HG03103 (cell line): ENCODE data around the gene CACNA1D.
A peak's percentile ranks its signal among the peaks of the same experiment; 100 is the strongest.

Experiments used
- ATAC-seq: cut with Tn5 transposase; IDR thresholded peaks from one replicate; pipeline ENCODE4 v1.9.1; 2021; ENCODE audit warnings: low read depth; ENCODE audit not compliant: unreplicated experiment

The CACNA1D gene

GRCh38 chr3:53705024-53705745 is 210.8 kb downstream of the CACNA1D start:
- ATAC-seq = no peak

GRCh38 chr3:53705774-53706173 is 211.4 kb downstream of the CACNA1D start:
- ATAC-seq = no peak

GRCh38 chr3:53707222-53707621 is 212.8 kb downstream of the CACNA1D start:
- no peak for ATAC-seq

GRCh38 chr3:53708001-53708621 is 213.7 kb downstream of the CACNA1D start:
- ATAC-seq = no peak

- no peak for ATAC-seq
Observed at GRCh38 chr3:53709256-53709655, 214.8 kb downstream of the CACNA1D start.

- ATAC-seq = peak; percentile 78
Observed at GRCh38 chr3:53709860-53710674, 215.7 kb downstream of the CACNA1D start.

GRCh38 chr3:53711387-53711786 is 217.0 kb downstream of the CACNA1D start:
- no peak for ATAC-seq

GRCh38 chr3:53712817-53713388 is 218.5 kb downstream of the CACNA1D start:
- ATAC-seq = no peak

GRCh38 chr3:53713626-53714025 is 219.2 kb downstream of the CACNA1D start:
- no peak for ATAC-seq

GRCh38 chr3:53715815-53716483 is 221.5 kb downstream of the CACNA1D start:
- no peak for ATAC-seq

- no peak for ATAC-seq
Observed at GRCh38 chr3:53716998-53717397, 222.6 kb downstream of the CACNA1D start.

GRCh38 chr3:53718462-53718861 is 224.1 kb downstream of the CACNA1D start:
- ATAC-seq = no peak

- ATAC-seq = no peak
Observed at GRCh38 chr3:53719796-53720195, 225.4 kb downstream of the CACNA1D start.

GRCh38 chr3:53721187-53722119 is 227.0 kb downstream of the CACNA1D start:
- ATAC-seq = no peak

GRCh38 chr3:53724566-53724965 is 230.2 kb downstream of the CACNA1D start:
- ATAC-seq = no peak

- no peak for ATAC-seq
Observed at GRCh38 chr3:53725387-53725995, 231.1 kb downstream of the CACNA1D start.

GRCh38 chr3:53726643-53727042 is 232.2 kb downstream of the CACNA1D start:
- ATAC-seq = no peak

- no peak for ATAC-seq
Observed at GRCh38 chr3:53728606-53729005, 234.2 kb downstream of the CACNA1D start.

- no peak for ATAC-seq
Observed at GRCh38 chr3:53729159-53729558, 234.7 kb downstream of the CACNA1D start.
